Activated CD4-positive, alpha-beta T cell treated with anti-CD3 and anti-CD28 coated beads, Interleukin-2, amount 50 U/mL, for 4 hours (primary cell): ENCODE data around the gene TRIP13.
A peak's percentile ranks its signal among the peaks of the same experiment; 100 is the strongest.
"Not testable (repeated sequence)": the region's sequence is repeated elsewhere in the genome, so short reads cannot be mapped to it uniquely, and the experiment has no call there.

Source experiments
- DNase-seq, 2 experiments: peaks; one replicate each; pipeline ENCODE4 v3.0.0-alpha.2; 2020

The TRIP13 gene

GRCh38 chr5:921456-922435 lies 29.1 kb downstream of the TRIP13 start:
- DNase-seq: no peak

- no peak for DNase-seq
These were observed 30.0 kb downstream of the TRIP13 start for GRCh38 chr5:922436-923280.

- peak; percentile 64 to 65 for DNase-seq
These were observed 30.7 kb downstream of the TRIP13 start for GRCh38 chr5:923281-923873.

GRCh38 chr5:926417-927171 lies 33.9 kb downstream of the TRIP13 start:
- no peak for DNase-seq

GRCh38 chr5:927172-928015 lies 34.7 kb downstream of the TRIP13 start:
- no peak for DNase-seq

- DNase-seq: not testable (repeated sequence)
These were observed 36.5 kb downstream of the TRIP13 start for GRCh38 chr5:929182-929581.

- DNase-seq: no peak
These were observed 36.9 kb downstream of the TRIP13 start for GRCh38 chr5:929596-929995.

- no peak for DNase-seq
These were observed 38.2 kb downstream of the TRIP13 start for GRCh38 chr5:930866-931265.

- DNase-seq: no peak
These were observed 39.0 kb downstream of the TRIP13 start for GRCh38 chr5:931570-932145.

- DNase-seq: no peak
These were observed 39.5 kb downstream of the TRIP13 start for GRCh38 chr5:932151-932627.

GRCh38 chr5:932628-933250 lies 40.1 kb downstream of the TRIP13 start:
- DNase-seq: no peak

- no peak for DNase-seq
These were observed 40.7 kb downstream of the TRIP13 start for GRCh38 chr5:933251-933861.

GRCh38 chr5:933951-934350 lies 41.3 kb downstream of the TRIP13 start:
- not testable (repeated sequence) for DNase-seq

GRCh38 chr5:934381-934967 lies 41.8 kb downstream of the TRIP13 start:
- not testable (repeated sequence) for DNase-seq

GRCh38 chr5:935510-936084 lies 42.9 kb downstream of the TRIP13 start:
- DNase-seq: no peak

- no peak for DNase-seq
These were observed 43.8 kb downstream of the TRIP13 start for GRCh38 chr5:936149-937144.

- DNase-seq: no peak
These were observed 44.7 kb downstream of the TRIP13 start for GRCh38 chr5:937151-937924.
